Lung (tissue), 12 donors: ENCODE results near the gene PACRG. TPM values are rescaled to one million over a fixed set of nuclear protein-coding genes. Genes with fewer than 3 reads are reported as not detected.

Source experiments
- ATAC-seq: fragments of 200-7000 bp; cut with Tn5 transposase; one replicate; pipeline ENCODE4 v1.9.1; 2020; ENCODE audit warnings: moderate number of reproducible peaks; ENCODE audit not compliant: insufficient read depth, low FRiP score
- DNase-seq, 3 donors: peaks; one replicate each; pipeline ENCODE4 v3.0.0-alpha.2; 2013 to 2017
- H3K27ac ChIP-seq, 2 donors: one replicate each; pipeline ENCODE4 v1.5.1; 2013; ENCODE audit warnings: mild to moderate bottlenecking in 2 of 2, moderate library complexity in 2 of 2, control low read depth in 1 of 2, inconsistent platforms in 1 of 2, low read depth in 1 of 2, low read length in 1 of 2
- H3K27me3 ChIP-seq, 3 donors: one replicate each; pipeline ENCODE4 v1.5.1; 2013; ENCODE audit warnings: low read length in 2 of 3; ENCODE audit not compliant: control insufficient read depth in 3 of 3, insufficient read depth in 3 of 3
- H3K36me3 ChIP-seq, 4 donors: one replicate each; pipeline ENCODE4 v1.5.1; 2013; ENCODE audit warnings: low read length in 4 of 4, mild to moderate bottlenecking in 1 of 4, moderate library complexity in 1 of 4; ENCODE audit not compliant: control insufficient read depth in 4 of 4, insufficient read depth in 4 of 4
- H3K4me1 ChIP-seq, 5 donors: one replicate each; pipeline ENCODE4 v1.5.1; 2013; ENCODE audit warnings: low read length in 5 of 5, mild to moderate bottlenecking in 2 of 5, moderate library complexity in 1 of 5; ENCODE audit not compliant: control insufficient read depth in 5 of 5, insufficient read depth in 5 of 5
- H3K4me3 ChIP-seq: one replicate; pipeline ENCODE4 v1.5.1; 2013; ENCODE audit warnings: mild to moderate bottlenecking, control low read depth, moderate library complexity
- H3K9ac ChIP-seq, 2 donors: one replicate each; pipeline ENCODE4 v1.5.1; 2013; ENCODE audit warnings: low read length in 2 of 2, control low read depth in 1 of 2; ENCODE audit not compliant: insufficient read depth in 1 of 2
- H3K9me3 ChIP-seq, 4 donors: one replicate each; pipeline ENCODE4 v1.5.1; 2013; ENCODE audit warnings: low read length in 3 of 4, mild to moderate bottlenecking in 1 of 4, moderate library complexity in 1 of 4; ENCODE audit not compliant: control insufficient read depth in 4 of 4, insufficient read depth in 3 of 4
- CTCF ChIP-seq: IDR thresholded peaks from 2 replicates; pipeline ENCODE4 v1.5.1; 2012; ENCODE audit warnings: mild to moderate bottlenecking; ENCODE audit errors: control extremely low read depth, extremely low read depth
- WGBS, 2 donors: extraction: QIAGEN DNeasy Blood & Tissue Kit; methylation state at CpG; one replicate each; pipeline ENCODE4 v1.1.7; 2013; 5-methylcytosine and 5-hydroxymethylcytosine counted together
- polyA plus RNA-seq, 2 donors: library from polyadenylated mRNA; stranded (reverse); fragments of 200-250 nt; gene quantifications; one replicate each; pipeline ENCODE4 v1.2.1, GENCODE V29; 2013
- total RNA-seq, 2 donors: library from RNA; depleted of rRNA in 1 of 2; stranded (reverse); fragments of >200 nt in 1 of 2; gene quantifications; one replicate each; pipeline ENCODE4 v1.2.1, GENCODE V29; 2014 to 2021
- donor health status: control.
- donor health status: control.
- donor health status: Bipolar disorder and iron deficiency.
- donor health status: healthy.
- donor health status: DM: yes; HTN: yes; CAD: no.

Gene PACRG
- total and polyA plus RNA-seq, 4 donors, result 3.8 to 26.6 (median 7.4) TPM

GRCh38 chr6:163165155-163165910 is 437.6 kb downstream of the PACRG start:
- WGBS, 2 donors, result 92 to 95% methylated on average over 22 of the region's 22 CpGs
- H3K27me3 ChIP-seq, result no peaks in the 10 kb centered on the region
- no peak overlapping the region for H3K27ac ChIP-seq
- H3K9ac ChIP-seq, result no peak overlapping the region
- DNase-seq (no peak), ATAC-seq (no peak)
- H3K9me3 ChIP-seq, result peaks cover 0 to under 1% (median 0%) of the 10 kb centered on the region in 4 donors
- H3K4me3 ChIP-seq, result no peak overlapping the region
- no peak for TF ChIP-seq CTCF
- H3K4me1 ChIP-seq, result no peaks in the 10 kb centered on the region
- no peaks in the 10 kb centered on the region for H3K36me3 ChIP-seq

- WGBS, 2 donors, result 88 to 94% methylated on average over 14 of the region's 14 CpGs
- Histone ChIP-seq H3K4me1 (no peaks in the 10 kb centered on the region), H3K9me3 (peaks cover 0 to 2% (median 0%) of the 10 kb centered on the region in 4 donors), H3K9ac (no peak overlapping the region), H3K27me3 (no peaks in the 10 kb centered on the region), H3K27ac (no peak overlapping the region), H3K36me3 (no peaks in the 10 kb centered on the region), H3K4me3 (no peak overlapping the region)
- DNase-seq (no peak), ATAC-seq (no peak)
- no peak for TF ChIP-seq CTCF
These were observed 438.1 kb downstream of the PACRG start for GRCh38 chr6:163165922-163166321.

GRCh38 chr6:163166507-163166906 is 438.7 kb downstream of the PACRG start:
- Histone ChIP-seq H3K27ac (no peak overlapping the region), H3K36me3 (no peaks in the 10 kb centered on the region), H3K9ac (no peak overlapping the region), H3K9me3 (peaks cover 0 to 2% (median 0%) of the 10 kb centered on the region in 4 donors), H3K4me1 (no peaks in the 10 kb centered on the region), H3K4me3 (no peak overlapping the region), H3K27me3 (no peaks in the 10 kb centered on the region)
- TF ChIP-seq CTCF, result no peak
- no peak for ATAC-seq
- DNase-seq, result no peak
- WGBS, 2 donors, result 92 to 94% methylated on average over 3 of the region's 3 CpGs
